Anterior cingulate cortex (tissue), 58 donors: ENCODE results near the gene SERPINA10.
A peak's percentile ranks its signal among the peaks of the same experiment; 100 is the strongest.

Experiments used
- DNase-seq, 58 donors: peaks; one replicate each; lab custom pipeline; 2025; lab: John Stamatoyannopoulos, UW

SERPINA10 gene, protein sequence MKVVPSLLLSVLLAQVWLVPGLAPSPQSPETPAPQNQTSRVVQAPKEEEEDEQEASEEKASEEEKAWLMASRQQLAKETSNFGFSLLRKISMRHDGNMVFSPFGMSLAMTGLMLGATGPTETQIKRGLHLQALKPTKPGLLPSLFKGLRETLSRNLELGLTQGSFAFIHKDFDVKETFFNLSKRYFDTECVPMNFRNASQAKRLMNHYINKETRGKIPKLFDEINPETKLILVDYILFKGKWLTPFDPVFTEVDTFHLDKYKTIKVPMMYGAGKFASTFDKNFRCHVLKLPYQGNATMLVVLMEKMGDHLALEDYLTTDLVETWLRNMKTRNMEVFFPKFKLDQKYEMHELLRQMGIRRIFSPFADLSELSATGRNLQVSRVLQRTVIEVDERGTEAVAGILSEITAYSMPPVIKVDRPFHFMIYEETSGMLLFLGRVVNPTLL

DNA sequence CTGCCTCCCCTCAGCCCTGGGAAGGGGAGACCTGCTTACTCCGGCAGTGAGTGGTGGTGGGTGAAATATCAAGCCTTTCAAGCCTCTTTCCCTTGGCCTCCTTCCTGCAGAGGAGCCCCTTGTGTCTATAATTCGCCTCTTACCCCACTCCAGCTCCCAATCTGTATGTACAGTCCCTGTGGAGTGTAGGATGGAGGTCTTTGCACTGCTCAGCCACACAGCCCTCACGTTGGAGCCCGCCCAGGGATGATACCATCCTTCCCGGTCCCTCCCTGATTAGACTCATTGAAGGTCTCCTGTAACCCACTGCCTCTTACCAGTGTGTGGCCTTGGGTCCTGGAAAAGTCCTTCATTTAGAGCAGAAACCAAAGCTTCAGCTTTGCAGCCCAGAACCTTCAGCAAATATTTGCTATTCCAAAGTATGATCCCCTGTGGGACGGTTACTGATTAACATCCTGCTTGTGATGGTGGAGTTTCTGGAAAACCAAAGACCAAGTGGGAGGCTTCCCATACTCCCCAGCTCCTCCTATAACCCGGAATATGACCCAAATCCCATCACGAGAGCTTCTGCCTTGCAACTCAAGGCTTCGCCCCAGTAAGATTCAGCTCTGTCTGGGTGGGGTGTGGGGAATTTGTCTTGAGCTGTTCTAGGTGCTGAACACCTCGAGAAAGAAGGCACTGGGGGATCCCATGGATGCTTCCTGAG lies at the start of gene SERPINA10:
Gene SERPINA10 (minus strand): TSS at position 397 of the 706 bp plus-strand sequence. CDS start 2,675 bp downstream, outside the sequence.
- DNase-seq = no peak

DNA sequence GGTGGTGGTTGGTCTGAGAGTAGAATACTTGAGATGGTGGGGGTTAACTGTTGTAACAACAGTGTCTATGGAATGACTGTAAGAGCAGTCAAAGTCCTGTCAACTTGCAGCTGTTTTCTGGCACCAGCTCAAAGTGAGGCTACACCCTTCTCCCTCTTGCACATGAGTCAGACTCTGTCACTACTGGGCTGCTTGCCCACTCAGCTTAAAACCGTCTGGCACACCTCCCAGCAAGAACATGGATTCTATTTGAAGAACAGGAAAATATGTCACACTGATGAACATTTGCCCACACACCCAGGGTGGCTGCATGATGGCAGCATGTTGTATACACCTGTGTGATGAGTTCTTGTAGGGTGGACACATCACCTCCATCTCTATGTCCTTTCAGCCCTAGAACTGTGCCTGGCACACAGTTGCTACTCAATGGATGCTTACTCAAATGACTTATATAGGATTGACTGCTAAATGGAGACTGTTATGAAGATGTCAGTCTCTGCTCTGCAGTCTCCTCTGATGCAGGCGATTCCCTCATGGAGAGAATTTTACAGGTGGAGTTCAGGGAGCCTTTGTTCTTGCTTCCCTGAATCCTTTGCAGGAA lies 49.4 kb upstream of the SERPINA10 start:
- DNase-seq = peak in 42 of 58 donors; percentile 4 to 79 (median 46)

DNA sequence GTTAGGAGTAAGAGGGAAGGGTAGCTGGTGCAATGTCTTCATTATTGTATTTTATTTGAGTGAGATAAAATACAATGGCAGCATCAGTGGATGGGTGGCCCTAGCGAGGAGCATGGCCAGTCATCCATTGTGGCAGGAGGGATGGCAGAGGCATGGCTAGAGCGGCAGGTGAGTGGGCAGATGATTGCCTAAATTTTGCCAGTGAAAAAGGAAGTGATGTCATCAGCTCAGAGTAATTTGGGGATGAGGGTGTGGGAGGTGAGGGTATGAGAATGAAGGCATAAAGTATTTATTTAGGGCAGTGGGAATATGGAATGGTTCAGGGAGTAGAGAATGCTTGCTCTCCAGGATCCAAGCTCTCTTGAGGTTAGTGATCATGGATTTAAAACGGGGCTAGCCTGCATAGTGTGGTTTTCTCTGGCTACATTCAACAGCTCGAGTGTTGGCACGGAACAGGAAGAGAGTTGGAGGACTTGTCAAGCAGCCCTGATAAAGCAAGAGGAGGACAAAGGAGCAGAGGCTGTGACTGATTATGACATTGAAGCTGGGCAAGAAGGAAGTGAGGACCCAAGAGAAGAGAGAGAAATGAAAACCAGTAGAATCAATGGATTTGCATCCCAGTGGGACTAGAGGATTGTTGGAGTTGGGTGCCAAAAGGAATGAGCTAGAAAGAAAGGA lies 48.7 kb upstream of the SERPINA10 start:
- DNase-seq = no peak

DNA sequence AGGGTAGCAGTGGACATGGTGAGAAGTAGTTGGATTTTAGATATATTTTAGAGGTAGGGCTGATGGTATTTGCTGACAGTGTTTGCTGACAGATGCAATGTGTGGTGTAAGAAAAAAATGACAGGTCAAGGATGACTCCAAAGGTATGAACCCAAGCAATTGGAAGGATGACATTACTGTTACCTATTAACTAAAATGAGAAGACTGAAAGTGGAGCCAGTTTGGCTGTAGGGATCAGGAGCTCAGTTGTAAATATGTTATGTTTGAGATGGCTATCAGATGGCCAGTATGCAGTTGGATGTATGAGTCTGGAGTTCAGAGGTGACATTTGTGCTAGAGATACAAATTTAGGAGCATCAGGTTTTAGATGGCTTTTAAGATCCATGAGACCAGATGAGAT lies 47.5 kb upstream of the SERPINA10 start:
- no peak for DNase-seq

DNA sequence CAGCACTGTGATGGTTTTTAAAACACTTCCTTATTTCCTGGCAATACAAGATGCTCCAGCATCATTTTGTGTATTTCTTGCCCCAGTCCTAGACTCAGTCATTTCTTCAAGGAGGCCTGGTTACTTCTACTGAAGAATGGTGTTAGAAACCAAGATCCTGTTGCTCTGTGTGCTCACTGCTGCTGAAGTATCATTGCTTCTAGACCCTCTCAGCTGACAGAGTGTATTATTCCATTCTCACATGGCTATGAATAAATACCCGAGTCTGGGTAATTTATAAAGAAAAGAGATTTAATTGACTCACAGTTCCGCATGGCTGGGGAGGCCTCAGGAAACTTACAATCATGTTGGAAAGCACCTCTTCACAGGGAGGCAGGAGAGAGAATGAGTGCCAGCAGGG lies 45.0 kb upstream of the SERPINA10 start:
- no peak for DNase-seq

DNA sequence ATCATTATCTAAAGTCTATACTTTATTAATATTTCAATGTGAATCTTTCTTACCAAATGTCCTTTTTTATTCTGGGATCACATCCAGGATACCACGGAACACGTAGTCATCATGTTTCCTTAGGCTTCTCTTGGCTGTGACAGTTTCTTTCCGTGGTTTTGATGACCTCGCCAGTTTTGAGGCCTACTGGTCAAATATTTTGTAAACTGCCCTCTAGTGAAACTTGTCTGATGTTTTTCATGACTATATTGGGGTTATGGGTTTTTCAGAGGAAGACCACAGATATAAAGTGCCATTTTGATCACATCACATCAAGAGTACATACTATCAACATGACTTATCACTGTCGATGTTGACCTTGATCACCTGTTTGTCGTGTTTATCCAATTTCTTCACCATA lies 44.2 kb upstream of the SERPINA10 start:
- no peak for DNase-seq

DNA sequence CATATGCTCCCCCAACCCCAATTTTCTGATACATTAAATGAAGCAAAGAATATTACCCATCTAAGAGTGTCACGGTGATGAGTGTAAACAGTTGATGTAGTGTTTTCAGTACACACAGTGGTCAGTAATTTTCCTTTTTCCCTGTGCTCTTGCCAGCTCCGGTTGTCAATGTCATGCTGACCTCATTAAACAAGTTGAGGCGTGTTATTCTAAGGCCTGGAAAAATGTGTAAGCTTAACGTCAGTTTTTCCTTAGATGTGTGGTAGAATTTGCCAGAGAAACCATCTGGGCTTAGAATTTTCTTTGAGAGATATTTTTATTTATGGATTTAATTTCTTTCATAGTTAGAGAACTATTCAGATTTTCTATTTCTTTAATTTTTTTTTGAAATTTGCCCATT lies 41.8 kb upstream of the SERPINA10 start:
- DNase-seq = no peak

DNA sequence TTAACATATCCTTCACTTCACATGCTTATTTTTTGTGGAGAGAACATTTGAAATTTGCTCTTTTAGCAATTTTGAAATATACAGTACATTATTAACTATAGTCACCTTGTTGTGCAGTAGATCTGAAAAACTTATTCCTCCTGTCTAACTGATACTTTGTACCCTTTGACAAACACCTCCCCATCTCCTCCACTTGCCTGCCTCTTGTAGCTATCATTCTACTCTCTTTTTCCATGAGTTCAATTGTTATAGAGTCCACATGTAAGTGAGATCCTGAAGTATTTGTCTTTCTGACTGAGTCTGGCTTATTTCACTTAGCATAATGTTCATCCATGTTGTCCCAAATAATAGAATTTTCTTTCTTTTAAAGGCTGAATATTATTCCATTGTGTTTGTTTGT lies 39.5 kb upstream of the SERPINA10 start:
- DNase-seq = no peak

DNA sequence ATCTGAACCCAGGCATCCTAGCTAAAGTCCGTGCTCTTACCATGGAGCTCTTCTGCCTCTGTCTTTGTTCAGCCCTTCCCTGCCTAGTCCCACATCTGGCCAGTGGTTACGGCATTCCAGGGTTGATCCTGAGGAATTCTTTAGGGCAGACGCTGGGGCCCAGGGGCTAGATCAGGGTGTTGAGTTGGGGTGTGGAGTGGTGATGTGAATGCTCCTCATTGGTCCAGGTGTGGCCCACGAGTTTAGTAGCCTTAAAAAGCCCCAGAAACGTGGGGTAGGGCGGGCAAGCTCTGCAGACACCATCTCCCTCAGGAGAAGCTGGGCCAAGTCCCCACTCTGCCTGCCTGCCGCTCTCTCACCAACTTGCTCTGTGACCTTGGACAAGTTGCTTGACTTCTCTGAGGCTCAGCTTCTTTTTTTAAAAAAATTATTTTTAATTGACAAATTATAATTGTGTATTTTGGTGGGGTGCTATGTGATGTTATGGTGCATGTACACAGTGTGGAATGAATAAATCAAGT lies 39.1 kb upstream of the SERPINA10 start:
- DNase-seq = no peak

DNA sequence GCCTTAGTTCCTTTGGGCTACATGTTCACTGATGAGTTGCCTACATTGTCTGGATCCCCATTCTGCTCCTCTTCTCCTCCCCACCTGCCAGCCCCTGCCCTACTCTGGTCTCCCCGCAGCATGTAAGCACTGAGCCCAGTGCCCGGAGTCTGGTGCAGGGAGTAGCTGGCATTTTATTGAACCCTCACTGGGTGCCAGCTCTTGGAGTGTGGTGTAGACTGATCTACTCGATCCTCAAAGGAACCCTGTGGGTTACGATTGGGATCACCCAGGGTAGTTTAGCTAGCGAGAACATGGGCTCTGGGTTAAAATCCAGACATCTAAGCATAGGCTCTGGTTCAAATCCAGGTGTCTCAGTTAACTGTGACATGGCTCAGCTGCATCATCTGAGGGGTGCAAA lies 38.4 kb upstream of the SERPINA10 start:
- no peak for DNase-seq

DNA sequence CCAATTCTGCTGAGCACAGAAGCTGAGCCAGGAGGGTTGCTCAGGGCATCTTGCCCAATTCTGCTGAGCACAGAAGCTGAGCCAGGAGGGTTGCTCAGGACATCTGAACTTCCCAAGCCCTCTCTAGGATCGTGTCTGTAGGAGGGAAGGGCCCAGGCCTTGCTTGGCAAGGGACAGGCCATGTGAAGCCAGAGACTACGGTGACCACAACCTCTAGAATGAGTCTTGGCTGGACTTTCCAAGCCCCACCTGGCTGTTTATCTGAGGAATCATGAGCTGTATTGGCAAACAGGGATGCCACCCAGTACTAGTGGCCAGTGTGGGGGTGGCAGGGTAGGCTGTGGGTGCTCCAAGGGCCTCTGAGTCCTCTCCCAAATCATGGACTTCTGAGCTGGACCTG lies 37.8 kb upstream of the SERPINA10 start:
- no peak for DNase-seq

DNA sequence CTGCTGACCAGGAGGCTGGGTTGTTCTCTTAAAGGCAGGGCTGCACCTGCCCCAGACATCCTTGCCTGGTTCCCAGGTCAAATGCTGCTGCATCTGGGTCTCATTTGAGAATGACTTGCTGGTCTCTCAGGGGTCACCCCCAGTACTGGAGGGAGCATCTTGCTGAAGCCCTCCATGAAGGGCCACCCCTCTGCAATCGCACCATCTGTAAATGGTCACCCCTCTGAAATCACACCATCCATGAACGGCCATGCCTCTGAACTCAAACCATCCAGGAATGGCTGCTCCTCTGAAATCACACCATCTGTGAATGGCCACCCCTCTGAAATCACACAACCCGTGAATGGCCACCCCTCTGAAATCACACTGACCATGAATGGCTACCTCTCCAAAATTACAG lies 37.4 kb upstream of the SERPINA10 start:
- no peak for DNase-seq

DNA sequence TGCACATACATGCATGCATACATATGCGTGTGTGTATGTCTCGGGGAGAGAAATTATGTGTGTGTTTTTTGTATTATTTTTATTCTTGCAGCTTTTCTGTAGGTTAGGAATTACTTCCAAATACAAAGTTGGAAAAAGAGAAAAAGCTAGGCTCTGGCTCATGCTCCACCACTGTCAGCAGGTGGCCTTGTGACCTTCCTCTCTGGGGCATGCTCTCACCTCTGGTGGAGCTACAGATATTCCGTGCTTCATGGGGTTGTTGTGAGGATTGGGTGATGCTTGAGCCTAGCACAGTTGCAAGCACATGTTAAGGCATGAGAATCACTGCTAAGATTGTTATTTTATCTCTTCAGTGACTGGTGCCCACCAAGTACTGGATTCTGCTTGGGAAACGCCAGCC lies 36.8 kb upstream of the SERPINA10 start:
- no peak for DNase-seq

DNA sequence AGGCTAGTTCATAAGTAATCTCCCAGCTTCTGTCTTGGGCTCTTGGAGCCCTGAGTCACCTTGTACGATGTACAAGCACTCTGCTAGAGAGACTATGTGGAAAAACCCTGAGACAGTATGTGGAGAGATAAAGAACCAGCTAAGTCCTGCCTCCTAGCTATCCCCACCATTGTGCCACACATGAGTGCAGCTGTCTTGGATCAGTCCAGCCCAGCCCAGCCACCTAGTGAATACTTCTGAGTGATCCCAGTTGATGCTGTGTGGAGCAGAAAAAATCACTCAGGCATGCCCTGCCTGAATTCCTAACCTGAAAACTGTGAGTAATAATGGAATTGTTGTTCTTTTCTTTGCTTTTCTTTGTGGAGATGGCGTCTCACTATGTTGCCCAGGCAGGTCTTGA lies 35.1 kb upstream of the SERPINA10 start:
- DNase-seq = no peak

DNA sequence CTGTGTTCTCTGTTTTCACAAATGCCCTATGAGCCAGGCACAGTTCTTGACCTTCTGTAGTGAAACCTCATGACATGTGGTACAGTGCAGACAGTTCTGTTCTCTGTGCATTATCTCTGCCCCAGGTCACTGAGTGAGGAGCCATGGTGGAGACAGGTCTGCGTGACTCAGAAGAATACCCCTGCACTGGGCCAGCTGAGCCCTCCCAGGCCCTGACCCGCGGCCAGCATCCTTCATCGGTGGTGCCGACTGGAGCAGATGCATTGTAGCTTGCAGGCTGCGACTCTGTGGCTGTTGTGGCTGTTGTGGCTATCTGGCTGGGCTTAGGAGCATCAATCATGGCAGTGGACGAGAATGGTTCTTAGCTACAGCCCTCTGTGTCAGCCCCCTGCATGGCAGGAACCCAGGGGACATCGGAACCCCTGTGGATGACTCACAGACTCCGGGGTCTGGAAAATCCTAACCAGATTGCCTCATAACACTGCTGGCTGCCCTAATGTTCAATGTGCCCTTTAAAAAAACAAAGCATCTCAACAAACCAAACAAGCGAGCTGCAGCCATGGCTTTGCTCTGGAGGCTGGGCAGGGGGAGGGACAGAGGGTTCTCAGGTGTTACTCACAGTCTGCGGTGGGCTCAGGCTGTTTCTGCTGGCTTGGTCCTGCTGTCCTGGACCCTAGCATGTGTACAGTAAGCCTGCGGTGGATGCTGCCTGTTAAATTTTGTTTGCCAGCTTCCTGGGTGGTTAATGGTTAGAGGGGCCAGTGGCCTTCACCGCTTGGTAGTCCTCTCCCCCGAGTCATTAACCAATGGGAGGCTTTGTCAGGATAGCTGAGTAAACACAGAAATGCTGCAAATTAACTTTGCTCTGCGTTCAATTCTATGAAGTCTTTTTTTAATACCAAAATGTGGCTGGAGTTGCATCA lies 29.8 kb upstream of the SERPINA10 start, which contains the start of gene SERPINA6:
Gene SERPINA6 (minus strand): TSS at position 689 of the 923 bp plus-strand sequence. CDS start 8,688 bp downstream, outside the sequence.
- no peak for DNase-seq

DNA sequence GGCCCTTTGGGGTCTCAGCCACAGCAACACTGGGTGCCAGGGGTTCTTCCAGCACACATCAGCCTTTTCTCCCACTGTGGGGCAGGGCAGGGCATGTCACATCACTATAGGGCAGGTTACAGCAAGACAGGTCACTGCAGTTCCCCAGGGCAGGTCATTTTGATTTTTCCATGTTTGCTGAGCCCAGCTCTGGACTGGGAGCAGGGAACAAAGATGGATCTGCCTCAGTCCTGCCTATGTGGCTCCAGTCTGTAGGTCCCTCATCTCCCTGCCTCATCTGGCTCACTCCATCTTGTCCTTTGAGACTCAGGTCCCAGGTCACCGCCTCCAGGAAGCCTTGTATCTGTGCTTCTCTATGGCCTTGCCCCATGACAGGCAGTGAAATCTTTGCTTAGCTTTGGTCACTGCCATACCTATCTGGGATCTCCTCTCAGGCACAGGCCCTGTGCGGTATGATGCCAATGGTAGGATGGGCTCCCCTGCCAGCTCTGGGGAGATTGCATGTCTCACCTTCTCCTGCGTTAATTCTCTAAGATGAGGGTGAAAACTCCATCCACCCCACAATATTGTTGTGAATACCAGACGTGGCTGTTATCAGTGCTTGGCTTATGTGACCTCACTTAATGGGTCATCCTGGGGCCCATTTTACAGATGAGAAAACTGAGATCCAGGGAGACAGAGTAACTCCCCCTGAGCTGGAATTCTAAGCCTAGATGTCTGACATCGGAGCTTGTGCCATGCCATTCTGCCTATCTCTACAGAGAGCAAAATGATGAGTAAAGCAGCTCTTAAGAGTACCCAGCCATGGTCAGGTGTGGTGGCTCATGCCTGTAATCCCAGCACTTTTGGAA lies 28.6 kb upstream of the SERPINA10 start:
- DNase-seq = no peak

DNA sequence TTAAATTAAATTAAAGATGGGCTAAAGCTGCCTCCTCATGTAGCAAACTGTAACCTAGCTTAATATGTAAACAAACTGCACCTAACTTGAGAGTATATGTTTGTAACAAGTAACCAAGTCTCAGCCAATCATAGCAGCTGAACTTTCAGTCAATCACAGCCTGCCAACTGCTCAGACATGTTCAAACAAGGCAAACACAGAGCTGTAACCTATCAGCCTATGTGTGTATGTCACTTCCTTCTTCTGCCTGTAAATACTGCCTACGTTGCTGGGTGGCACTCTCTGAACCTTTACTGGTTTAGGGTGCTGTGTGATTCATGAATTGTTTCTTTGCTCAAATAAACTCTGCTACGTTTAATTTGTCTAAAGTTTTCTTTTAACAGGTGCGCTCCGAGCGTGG lies 27.2 kb upstream of the SERPINA10 start:
- no peak for DNase-seq

DNA sequence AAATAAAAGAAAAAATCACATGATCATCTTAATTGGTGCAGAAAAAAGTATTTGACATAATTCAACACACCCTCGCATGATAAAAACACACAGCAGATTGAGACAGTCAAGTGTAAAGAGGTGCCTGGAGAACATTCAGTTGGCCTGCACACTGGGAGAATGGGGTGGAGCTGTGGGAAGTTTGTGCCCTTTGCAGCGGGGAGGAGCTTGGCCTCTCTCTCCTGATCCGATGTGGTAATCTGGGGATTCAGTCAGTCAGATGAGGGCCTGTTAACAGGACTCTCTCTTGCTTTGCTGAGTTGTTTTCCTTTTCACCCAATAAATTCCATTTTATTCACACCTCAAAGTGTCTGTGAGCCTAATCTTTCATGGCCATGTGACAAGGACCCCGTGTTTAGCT lies 24.2 kb upstream of the SERPINA10 start:
- DNase-seq = no peak
